ENCODE results near the gene ANKRD36.
"Not testable (repeated sequence)": the region's sequence is repeated elsewhere in the genome, so short reads cannot be mapped to it uniquely, and the experiment has no call there.

DNA sequence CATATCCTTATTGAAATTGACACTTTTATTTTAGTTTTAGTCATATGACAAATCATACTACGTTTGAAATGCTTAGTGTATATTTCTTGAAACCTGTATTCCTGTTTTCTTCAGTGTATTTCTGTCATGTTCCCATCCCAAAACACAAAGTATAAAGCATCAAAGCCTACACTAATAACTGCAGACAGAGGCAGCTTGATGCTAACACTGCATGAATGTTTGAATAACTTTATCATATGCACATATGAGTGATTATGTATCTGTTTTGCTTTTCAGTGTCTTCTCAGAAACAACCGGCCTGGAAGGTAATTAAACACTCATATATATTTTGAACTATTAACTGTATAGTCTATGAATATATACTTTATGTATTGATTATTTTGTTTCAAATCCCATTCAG lies 102.1 kb downstream of the ANKRD36 start:
- TF ChIP-seq, protein P1, sequence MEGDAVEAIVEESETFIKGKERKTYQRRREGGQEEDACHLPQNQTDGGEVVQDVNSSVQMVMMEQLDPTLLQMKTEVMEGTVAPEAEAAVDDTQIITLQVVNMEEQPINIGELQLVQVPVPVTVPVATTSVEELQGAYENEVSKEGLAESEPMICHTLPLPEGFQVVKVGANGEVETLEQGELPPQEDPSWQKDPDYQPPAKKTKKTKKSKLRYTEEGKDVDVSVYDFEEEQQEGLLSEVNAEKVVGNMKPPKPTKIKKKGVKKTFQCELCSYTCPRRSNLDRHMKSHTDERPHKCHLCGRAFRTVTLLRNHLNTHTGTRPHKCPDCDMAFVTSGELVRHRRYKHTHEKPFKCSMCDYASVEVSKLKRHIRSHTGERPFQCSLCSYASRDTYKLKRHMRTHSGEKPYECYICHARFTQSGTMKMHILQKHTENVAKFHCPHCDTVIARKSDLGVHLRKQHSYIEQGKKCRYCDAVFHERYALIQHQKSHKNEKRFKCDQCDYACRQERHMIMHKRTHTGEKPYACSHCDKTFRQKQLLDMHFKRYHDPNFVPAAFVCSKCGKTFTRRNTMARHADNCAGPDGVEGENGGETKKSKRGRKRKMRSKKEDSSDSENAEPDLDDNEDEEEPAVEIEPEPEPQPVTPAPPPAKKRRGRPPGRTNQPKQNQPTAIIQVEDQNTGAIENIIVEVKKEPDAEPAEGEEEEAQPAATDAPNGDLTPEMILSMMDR (conservative IDR thresholded peaks at IDR 0.05; ENCODE audit: low read depth, low read length), result not testable (repeated sequence)
- not testable (repeated sequence) for TF ChIP-seq EZH2 (IDR thresholded peaks at IDR 0.05; ENCODE audit: low read length, unreplicated experiment); EZH2phosphoT487 (IDR thresholded peaks at IDR 0.05; ENCODE audit: borderline replicate concordance, low read length)

Measured in PC-3 (cell line).